ENCODE measurements around the gene JAK2.

Gene JAK2

DNA sequence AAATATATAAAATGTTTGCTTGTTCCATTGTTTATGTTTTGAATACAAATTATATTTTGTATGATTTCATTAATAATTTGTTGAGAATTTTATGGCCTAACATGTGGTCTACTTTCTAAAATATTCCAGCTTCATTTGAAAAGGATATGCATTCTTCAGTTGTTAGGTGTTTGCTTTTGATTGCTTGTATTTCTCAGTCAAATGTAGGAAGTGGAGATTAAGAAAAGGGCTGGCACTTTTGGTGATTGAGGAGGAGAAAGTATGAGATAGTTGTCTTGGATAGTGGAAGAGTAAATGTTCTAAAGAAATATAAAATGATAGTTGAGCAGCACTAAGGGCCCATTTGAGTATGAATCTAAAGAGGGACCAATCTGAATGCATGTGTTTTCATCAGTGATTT, 23.1 kb downstream of the JAK2 start:
- H4K20me1 ChIP-seq (ENCODE audit: low read depth, low read length): no peaks in the 10 kb centered on the region
- no peaks in the 10 kb centered on the region for H3K9me2 ChIP-seq (replicated peaks; ENCODE audit: insufficient read depth, low read length)
- no peak overlapping the region for H3K4me2 ChIP-seq (ENCODE audit: low read depth, low read length, poor library complexity, severe bottlenecking)
- H3K27me3 ChIP-seq (ENCODE audit: low read length): no peaks in the 10 kb centered on the region
- TF ChIP-seq, protein P1, sequence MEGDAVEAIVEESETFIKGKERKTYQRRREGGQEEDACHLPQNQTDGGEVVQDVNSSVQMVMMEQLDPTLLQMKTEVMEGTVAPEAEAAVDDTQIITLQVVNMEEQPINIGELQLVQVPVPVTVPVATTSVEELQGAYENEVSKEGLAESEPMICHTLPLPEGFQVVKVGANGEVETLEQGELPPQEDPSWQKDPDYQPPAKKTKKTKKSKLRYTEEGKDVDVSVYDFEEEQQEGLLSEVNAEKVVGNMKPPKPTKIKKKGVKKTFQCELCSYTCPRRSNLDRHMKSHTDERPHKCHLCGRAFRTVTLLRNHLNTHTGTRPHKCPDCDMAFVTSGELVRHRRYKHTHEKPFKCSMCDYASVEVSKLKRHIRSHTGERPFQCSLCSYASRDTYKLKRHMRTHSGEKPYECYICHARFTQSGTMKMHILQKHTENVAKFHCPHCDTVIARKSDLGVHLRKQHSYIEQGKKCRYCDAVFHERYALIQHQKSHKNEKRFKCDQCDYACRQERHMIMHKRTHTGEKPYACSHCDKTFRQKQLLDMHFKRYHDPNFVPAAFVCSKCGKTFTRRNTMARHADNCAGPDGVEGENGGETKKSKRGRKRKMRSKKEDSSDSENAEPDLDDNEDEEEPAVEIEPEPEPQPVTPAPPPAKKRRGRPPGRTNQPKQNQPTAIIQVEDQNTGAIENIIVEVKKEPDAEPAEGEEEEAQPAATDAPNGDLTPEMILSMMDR (IDR thresholded peaks at IDR 0.05; ENCODE audit: insufficient read depth, low read length, poor library complexity, severe bottlenecking): no peak
- TF ChIP-seq EZH2phosphoT487 (conservative IDR thresholded peaks at IDR 0.05; ENCODE audit: low read length): no peak
- no peaks in the 10 kb centered on the region for H3F3A ChIP-seq (ENCODE audit: insufficient read depth)
- H3K27ac ChIP-seq (ENCODE audit: low read depth, low read length): no peak overlapping the region
- no peak overlapping the region for H3K4me3 ChIP-seq (ENCODE audit: insufficient read depth, low read length, poor library complexity, severe bottlenecking)
- H3K9me3 ChIP-seq (ENCODE audit: insufficient read depth, low read length): no peaks in the 10 kb centered on the region
- H3K9ac ChIP-seq (ENCODE audit: low read length): no peak overlapping the region
- no peaks in the 10 kb centered on the region for H3K79me2 ChIP-seq (ENCODE audit: insufficient read depth, low read length)
- 0 out of 2 replicates have a peak, but pooled peaks cover 6% of the 10 kb centered on the region for H3K36me3 ChIP-seq (ENCODE audit: low read length)
- H2AFZ ChIP-seq (ENCODE audit: low read depth, low read length, severe bottlenecking): no peak overlapping the region

DNA sequence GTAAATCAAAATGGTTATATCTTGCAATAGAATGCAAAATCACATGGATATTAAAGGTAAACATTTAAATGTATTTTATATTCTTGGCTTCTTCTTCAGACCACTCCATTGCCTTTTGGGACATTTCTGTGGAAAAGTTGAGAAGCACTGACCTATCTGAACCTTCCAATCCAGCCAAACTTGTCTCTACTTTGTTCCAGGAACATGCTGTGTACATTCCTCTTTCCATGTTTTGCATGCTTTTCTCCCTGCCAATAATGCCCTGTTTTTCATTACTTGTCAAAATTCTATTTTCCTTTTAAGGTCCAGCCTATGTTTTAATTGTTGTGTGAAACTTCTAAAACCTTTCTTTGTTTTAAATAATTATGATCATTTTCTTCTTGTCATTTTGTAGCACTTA, 28.3 kb downstream of the JAK2 start:
- Histone ChIP-seq H3K9me3 (ENCODE audit: insufficient read depth, low read length) (0 out of 2 replicates have a peak, but pooled peaks cover 1% of the 10 kb centered on the region), H3K27me3 (ENCODE audit: low read length) (no peaks in the 10 kb centered on the region), H3K4me3 (ENCODE audit: insufficient read depth, low read length, poor library complexity, severe bottlenecking) (no peak overlapping the region), H3K9ac (ENCODE audit: low read length) (no peak overlapping the region), H4K20me1 (ENCODE audit: low read depth, low read length) (no peaks in the 10 kb centered on the region), H3K36me3 (ENCODE audit: low read length) (no peaks in the 10 kb centered on the region), H3K79me2 (ENCODE audit: insufficient read depth, low read length) (no peaks in the 10 kb centered on the region), H3K27ac (ENCODE audit: low read depth, low read length) (no peak overlapping the region), H3F3A (ENCODE audit: insufficient read depth) (no peaks in the 10 kb centered on the region), H3K9me2 (replicated peaks; ENCODE audit: insufficient read depth, low read length) (no peaks in the 10 kb centered on the region), H2AFZ (ENCODE audit: low read depth, low read length, severe bottlenecking) (no peak overlapping the region), H3K4me2 (ENCODE audit: low read depth, low read length, poor library complexity, severe bottlenecking) (no peak overlapping the region)
- TF ChIP-seq, protein P1 (IDR thresholded peaks at IDR 0.05; ENCODE audit: insufficient read depth, low read length, poor library complexity, severe bottlenecking): no peak
- no peak for TF ChIP-seq EZH2phosphoT487 (conservative IDR thresholded peaks at IDR 0.05; ENCODE audit: low read length)

DNA sequence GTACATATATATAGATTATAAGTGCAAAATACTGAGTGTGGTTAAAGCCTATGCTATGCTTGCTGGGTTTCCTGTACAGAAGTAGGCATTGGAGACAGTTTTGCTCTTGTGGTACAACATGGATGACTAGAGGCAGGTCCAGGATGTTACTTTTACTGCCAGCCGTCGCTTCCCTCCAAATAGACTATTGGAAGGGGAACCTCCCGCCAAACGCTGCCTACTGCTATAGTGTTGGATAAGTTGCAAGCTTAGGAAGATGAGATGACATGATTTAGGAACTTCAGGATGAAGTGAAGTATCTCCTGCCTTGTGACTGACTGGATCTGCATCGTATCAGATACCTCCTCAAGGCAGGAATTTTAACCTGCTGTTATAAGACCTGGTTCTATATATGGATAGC, 30.9 kb downstream of the JAK2 start:
- no peaks in the 10 kb centered on the region for H3K9me2 ChIP-seq (replicated peaks; ENCODE audit: insufficient read depth, low read length)
- H3K9ac ChIP-seq (ENCODE audit: low read length): no peak overlapping the region
- no peaks in the 10 kb centered on the region for H4K20me1 ChIP-seq (ENCODE audit: low read depth, low read length)
- no peak overlapping the region for H2AFZ ChIP-seq (ENCODE audit: low read depth, low read length, severe bottlenecking)
- H3K27ac ChIP-seq (ENCODE audit: low read depth, low read length): no peak overlapping the region
- H3K27me3 ChIP-seq (ENCODE audit: low read length): no peaks in the 10 kb centered on the region
- H3K4me2 ChIP-seq (ENCODE audit: low read depth, low read length, poor library complexity, severe bottlenecking): no peak overlapping the region
- H3K4me3 ChIP-seq (ENCODE audit: insufficient read depth, low read length, poor library complexity, severe bottlenecking): no peak overlapping the region
- H3K79me2 ChIP-seq (ENCODE audit: insufficient read depth, low read length): no peaks in the 10 kb centered on the region
- 0 out of 2 replicates have a peak, but pooled peaks cover 6% of the 10 kb centered on the region for H3K9me3 ChIP-seq (ENCODE audit: insufficient read depth, low read length)
- H3K36me3 ChIP-seq (ENCODE audit: low read length): no peaks in the 10 kb centered on the region
- TF ChIP-seq EZH2phosphoT487 (conservative IDR thresholded peaks at IDR 0.05; ENCODE audit: low read length): no peak
- TF ChIP-seq, protein P1 (IDR thresholded peaks at IDR 0.05; ENCODE audit: insufficient read depth, low read length, poor library complexity, severe bottlenecking): no peak
- H3F3A ChIP-seq (ENCODE audit: insufficient read depth): no peaks in the 10 kb centered on the region
